T-helper 2 cell treated with Interferon-gamma antibody and Interleukin-4, amounts not matched to agents 5 μg/mL and 100 μg/mL, for 36 hours (primary cell): ENCODE measurements around the gene HRH4.

Experiments
- DNase-seq: peaks from one replicate; pipeline ENCODE4 v3.0.0; 2021; ENCODE audit warnings: low spot score
- H3K27ac Mint-ChIP-seq: one replicate; pipeline ENCODE4 v1.8.0; 2021; ENCODE audit warnings: mild to moderate bottlenecking, mixed read lengths
- H3K27me3 Mint-ChIP-seq: one replicate; pipeline ENCODE4 v1.8.0; 2021; ENCODE audit warnings: low read depth, mixed read lengths
- H3K36me3 Mint-ChIP-seq: one replicate; pipeline ENCODE4 v1.8.0; 2021; ENCODE audit warnings: low read depth, mixed read lengths
- H3K4me1 Mint-ChIP-seq: one replicate; pipeline ENCODE4 v1.8.0; 2021; ENCODE audit warnings: low read depth, mixed read lengths
- H3K4me3 Mint-ChIP-seq: one replicate; pipeline ENCODE4 v1.8.0; 2022; ENCODE audit warnings: mild to moderate bottlenecking, moderate library complexity, mixed read lengths
- H3K9me3 Mint-ChIP-seq: one replicate; pipeline ENCODE4 v1.8.0; 2021; ENCODE audit warnings: mixed read lengths

HRH4 gene

GRCh38 chr18:24443870-24444269 is 16.6 kb upstream of the HRH4 start:
- Mint-ChIP-seq H3K36me3 (peaks cover 20% of the 10 kb centered on the region), H3K4me3 (no peak overlapping the region), H3K4me1 (peaks cover 9% of the 10 kb centered on the region), H3K9me3 (no peaks in the 10 kb centered on the region), H3K27me3 (no peaks in the 10 kb centered on the region), H3K27ac (no peak overlapping the region)
- DNase-seq = no peak

GRCh38 chr18:24446453-24446852 is 14.0 kb upstream of the HRH4 start:
- H3K36me3 Mint-ChIP-seq = peaks cover 20% of the 10 kb centered on the region
- peaks cover 9% of the 10 kb centered on the region for H3K4me1 Mint-ChIP-seq

GRCh38 chr18:24446953-24447538 is 13.4 kb upstream of the HRH4 start:
- Mint-ChIP-seq H3K9me3 (no peaks in the 10 kb centered on the region), H3K4me1 (peaks cover 9% of the 10 kb centered on the region), H3K4me3 (no peak overlapping the region), H3K27ac (no peak overlapping the region), H3K27me3 (peaks cover 5% of the 10 kb centered on the region), H3K36me3 (peaks cover 20% of the 10 kb centered on the region)
- no peak for DNase-seq

More at GRCh38 chr18:24446453-24446852, 14.0 kb upstream of the HRH4 start:
- Mint-ChIP-seq H3K9me3 (no peaks in the 10 kb centered on the region), H3K27me3 (peaks cover 3% of the 10 kb centered on the region), H3K27ac (no peak overlapping the region), H3K4me3 (no peak overlapping the region)
- no peak for DNase-seq

- H3K36me3 Mint-ChIP-seq = peaks cover 20% of the 10 kb centered on the region
- no peak overlapping the region for H3K27ac Mint-ChIP-seq
- DNase-seq = no peak
- H3K27me3 Mint-ChIP-seq = peaks cover 8% of the 10 kb centered on the region
- H3K9me3 Mint-ChIP-seq = no peaks in the 10 kb centered on the region
- H3K4me1 Mint-ChIP-seq = peaks cover 9% of the 10 kb centered on the region
- no peak overlapping the region for H3K4me3 Mint-ChIP-seq
Observed at GRCh38 chr18:24447961-24448360, 12.5 kb upstream of the HRH4 start.

- Mint-ChIP-seq H3K4me3 (no peak overlapping the region), H3K36me3 (peaks cover 11% of the 10 kb centered on the region)
Observed at GRCh38 chr18:24456549-24456948, 3.9 kb upstream of the HRH4 start.

GRCh38 chr18:24459772-24460171 is 665 bp upstream of the HRH4 start:
- Mint-ChIP-seq H3K4me1 (peaks cover 47% of the 10 kb centered on the region), H3K27me3 (peaks cover 13% of the 10 kb centered on the region), H3K4me3 (no peak overlapping the region), H3K36me3 (peaks cover 11% of the 10 kb centered on the region), H3K27ac (no peak overlapping the region), H3K9me3 (peaks cover 9% of the 10 kb centered on the region)
- DNase-seq = no peak

More at GRCh38 chr18:24456549-24456948, 3.9 kb upstream of the HRH4 start:
- peaks cover 29% of the 10 kb centered on the region for H3K4me1 Mint-ChIP-seq
- no peak overlapping the region for H3K27ac Mint-ChIP-seq
- peaks cover 4% of the 10 kb centered on the region for H3K9me3 Mint-ChIP-seq
- peaks cover 4% of the 10 kb centered on the region for H3K27me3 Mint-ChIP-seq
- no peak for DNase-seq

GRCh38 chr18:24461996-24462395 is 1.6 kb downstream of the HRH4 start:
- Mint-ChIP-seq H3K4me1 (peaks cover 46% of the 10 kb centered on the region), H3K9me3 (peaks cover 9% of the 10 kb centered on the region), H3K27ac (peak overlapping the region; percentile 32), H3K4me3 (peak overlapping the region; percentile 60), H3K36me3 (peaks cover 8% of the 10 kb centered on the region), H3K27me3 (peaks cover 23% of the 10 kb centered on the region)
- DNase-seq = no peak

- Mint-ChIP-seq H3K4me1 (peaks cover 48% of the 10 kb centered on the region), H3K27ac (no peak overlapping the region), H3K27me3 (peaks cover 30% of the 10 kb centered on the region), H3K9me3 (peaks cover 5% of the 10 kb centered on the region), H3K4me3 (peak overlapping the region; percentile 60), H3K36me3 (peaks cover 6% of the 10 kb centered on the region)
- no peak for DNase-seq
Observed at GRCh38 chr18:24462838-24463775, 2.7 kb downstream of the HRH4 start.

- no peak for DNase-seq
- H3K36me3 Mint-ChIP-seq = peaks cover 5% of the 10 kb centered on the region
- no peak overlapping the region for H3K27ac Mint-ChIP-seq
- no peak overlapping the region for H3K4me3 Mint-ChIP-seq
- peaks cover 5% of the 10 kb centered on the region for H3K9me3 Mint-ChIP-seq
- peaks cover 31% of the 10 kb centered on the region for H3K4me1 Mint-ChIP-seq
- peaks cover 39% of the 10 kb centered on the region for H3K27me3 Mint-ChIP-seq
Observed at GRCh38 chr18:24465486-24465885, 5.0 kb downstream of the HRH4 start.

- Mint-ChIP-seq H3K27me3 (peaks cover 45% of the 10 kb centered on the region), H3K9me3 (peaks cover 4% of the 10 kb centered on the region), H3K36me3 (peaks cover 5% of the 10 kb centered on the region), H3K27ac (no peak overlapping the region), H3K4me1 (peaks cover 23% of the 10 kb centered on the region), H3K4me3 (no peak overlapping the region)
- no peak for DNase-seq
Observed at GRCh38 chr18:24466771-24467170, 6.3 kb downstream of the HRH4 start.

GRCh38 chr18:24470022-24470618 is 9.7 kb downstream of the HRH4 start:
- Mint-ChIP-seq H3K36me3 (peaks cover 5% of the 10 kb centered on the region), H3K27ac (no peak overlapping the region), H3K9me3 (no peaks in the 10 kb centered on the region), H3K4me3 (no peak overlapping the region), H3K27me3 (peaks cover 54% of the 10 kb centered on the region), H3K4me1 (peaks cover 9% of the 10 kb centered on the region)
- no peak for DNase-seq

GRCh38 chr18:24470805-24471204 is 10.4 kb downstream of the HRH4 start:
- Mint-ChIP-seq H3K4me3 (no peak overlapping the region), H3K36me3 (peaks cover 5% of the 10 kb centered on the region), H3K27me3 (peaks cover 54% of the 10 kb centered on the region), H3K4me1 (peaks cover 12% of the 10 kb centered on the region), H3K9me3 (no peaks in the 10 kb centered on the region), H3K27ac (no peak overlapping the region)
- no peak for DNase-seq

- peaks cover 14% of the 10 kb centered on the region for H3K4me1 Mint-ChIP-seq
- peaks cover 3% of the 10 kb centered on the region for H3K36me3 Mint-ChIP-seq
- no peak overlapping the region for H3K4me3 Mint-ChIP-seq
- H3K27ac Mint-ChIP-seq = no peak overlapping the region
- DNase-seq = no peak
- peaks cover 64% of the 10 kb centered on the region for H3K27me3 Mint-ChIP-seq
- H3K9me3 Mint-ChIP-seq = no peaks in the 10 kb centered on the region
Observed at GRCh38 chr18:24472591-24472990, 12.2 kb downstream of the HRH4 start.

- Mint-ChIP-seq H3K27me3 (peaks cover 63% of the 10 kb centered on the region), H3K4me3 (no peak overlapping the region), H3K9me3 (no peaks in the 10 kb centered on the region), H3K27ac (no peak overlapping the region), H3K36me3 (peaks cover 2% of the 10 kb centered on the region), H3K4me1 (peaks cover 14% of the 10 kb centered on the region)
- no peak for DNase-seq
Observed at GRCh38 chr18:24474406-24474805, 14.0 kb downstream of the HRH4 start.
